Measurements from ENCODE around the gene ANO3.

ANO3 gene

GRCh38 chr11:26510164-26510563 lies 178.2 kb downstream of the ANO3 start:
- no peak for DNase-seq

DNA sequence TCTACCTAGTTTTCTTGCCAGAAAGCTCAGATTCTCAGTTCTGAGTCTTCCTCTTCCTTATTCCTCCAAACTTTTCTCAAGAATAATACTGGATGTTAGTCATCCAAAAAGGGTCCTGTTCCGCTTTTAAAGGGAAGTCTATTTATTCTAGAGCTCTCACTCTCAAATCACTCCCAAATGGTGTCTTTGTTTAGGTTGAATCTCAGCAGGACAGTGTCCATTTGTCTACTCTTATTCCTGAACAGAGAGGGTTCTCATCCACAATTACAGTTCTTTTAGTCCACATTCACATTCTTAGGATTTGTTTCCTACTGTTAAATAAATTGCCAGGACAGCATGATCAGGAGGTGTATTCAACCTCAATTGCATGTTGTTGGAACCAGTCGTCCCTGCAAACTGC lies 178.8 kb downstream of the ANO3 start:
- DNase-seq, result no peak

DNA sequence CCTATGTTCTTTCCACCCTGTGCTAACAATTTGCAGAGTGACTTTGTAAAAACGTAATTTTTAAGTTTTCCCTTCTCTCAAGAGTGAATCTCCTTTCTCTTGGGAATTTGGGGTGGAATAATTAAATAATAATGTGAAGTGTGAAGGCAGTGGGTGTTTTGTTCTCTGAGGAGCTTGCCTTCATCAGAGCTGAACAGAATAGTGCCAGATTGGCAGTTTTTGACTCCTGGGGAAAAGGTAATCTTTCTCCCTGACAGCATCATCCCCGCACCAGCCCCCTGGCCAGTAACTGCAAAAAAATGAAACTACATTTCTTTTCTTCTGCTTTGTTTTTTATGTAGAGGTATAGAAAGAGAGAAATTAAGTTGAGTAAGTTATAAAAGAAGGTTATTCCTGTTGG lies 180.3 kb downstream of the ANO3 start:
- no peak for DNase-seq

GRCh38 chr11:26519469-26519868 lies 187.5 kb downstream of the ANO3 start:
- DNase-seq, result no peak

DNA sequence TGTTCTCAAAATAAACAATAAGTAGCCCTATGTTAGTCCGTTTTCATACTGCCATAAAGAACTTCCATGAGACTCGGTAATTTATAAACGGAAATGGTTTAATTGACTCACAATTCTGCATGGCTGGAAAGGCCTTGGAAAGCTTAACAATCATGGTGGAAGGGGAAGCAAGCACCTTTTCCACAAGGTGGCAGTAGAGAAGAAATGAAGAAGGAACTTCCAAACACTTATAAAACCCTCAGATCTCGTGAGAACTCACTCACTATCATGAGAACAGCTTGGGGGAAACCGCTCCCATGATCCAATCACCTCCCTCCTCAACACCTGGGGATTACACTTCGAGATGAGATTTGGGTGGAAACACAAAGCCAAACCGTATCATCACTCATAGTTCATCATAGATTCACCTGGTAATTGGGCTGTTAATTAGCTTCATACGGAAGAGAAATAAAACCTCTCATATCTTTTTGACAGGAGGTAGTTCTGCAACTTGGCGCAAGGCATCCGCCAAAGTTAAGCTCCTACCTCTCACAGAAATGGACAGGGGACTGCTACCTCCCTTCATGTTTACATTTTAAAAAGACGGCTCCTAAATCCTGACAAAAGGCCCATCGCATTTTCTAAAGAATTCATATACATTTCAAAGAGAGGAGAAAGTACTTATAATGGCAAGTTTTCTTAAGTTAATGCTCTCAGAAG lies 191.1 kb downstream of the ANO3 start:
- no peak for DNase-seq

GRCh38 chr11:26527685-26528084 lies 195.8 kb downstream of the ANO3 start:
- no peak for DNase-seq

DNA sequence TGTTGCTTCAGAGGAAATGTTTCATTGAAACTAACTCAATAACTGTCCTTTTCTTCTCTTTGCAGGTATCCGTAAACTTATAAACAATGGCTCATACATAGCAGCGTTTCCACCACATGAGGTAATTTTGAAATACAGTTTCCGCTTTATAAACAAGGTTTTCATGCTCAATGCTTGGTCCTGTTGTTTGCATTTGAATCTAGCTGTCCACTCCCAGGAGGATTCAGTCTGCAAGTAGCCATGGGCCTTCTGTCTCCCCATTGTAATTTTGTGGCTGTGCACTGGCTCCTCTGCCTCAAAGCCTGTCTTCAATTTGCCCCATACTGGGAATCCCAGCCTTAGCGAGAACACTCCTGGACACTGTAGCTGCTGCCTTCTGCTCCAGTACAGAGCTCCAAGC lies 205.4 kb downstream of the ANO3 start:
- DNase-seq, result no peak

GRCh38 chr11:26539517-26539916 lies 207.6 kb downstream of the ANO3 start:
- no peak for DNase-seq

- DNase-seq, result no peak
Observed at GRCh38 chr11:26541870-26542269, 209.9 kb downstream of the ANO3 start.

DNA sequence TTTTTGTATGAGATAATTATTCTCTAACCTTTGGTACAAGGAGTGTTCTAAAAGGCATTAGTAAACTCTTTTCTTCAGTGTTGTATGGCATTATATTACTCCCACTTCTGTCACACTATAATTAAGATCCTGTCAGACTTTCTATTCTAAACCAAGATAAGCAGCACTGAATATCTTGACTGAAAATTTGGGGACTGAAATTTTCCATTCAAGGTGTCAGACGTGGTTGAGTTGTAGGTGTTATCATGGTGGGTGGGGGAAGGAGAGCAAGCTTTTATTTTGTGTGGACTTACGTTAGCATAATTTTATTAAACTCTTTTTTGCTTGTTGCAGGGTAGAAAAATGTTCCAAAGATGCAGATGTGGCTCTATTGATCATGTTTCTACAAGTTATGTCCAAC lies 217.2 kb downstream of the ANO3 start:
- no peak for DNase-seq

- DNase-seq, result no peak
Observed at GRCh38 chr11:26550022-26550421, 218.1 kb downstream of the ANO3 start.

- no peak for DNase-seq
Observed at GRCh38 chr11:26551186-26551801, 219.4 kb downstream of the ANO3 start.

GRCh38 chr11:26553182-26553581 lies 221.3 kb downstream of the ANO3 start:
- DNase-seq, result no peak

GRCh38 chr11:26554455-26554854 lies 222.5 kb downstream of the ANO3 start:
- DNase-seq, result no peak

- DNase-seq, result no peak
Observed at GRCh38 chr11:26556582-26556981, 224.7 kb downstream of the ANO3 start.

- no peak for DNase-seq
Observed at GRCh38 chr11:26557666-26558065, 225.7 kb downstream of the ANO3 start.

DNA sequence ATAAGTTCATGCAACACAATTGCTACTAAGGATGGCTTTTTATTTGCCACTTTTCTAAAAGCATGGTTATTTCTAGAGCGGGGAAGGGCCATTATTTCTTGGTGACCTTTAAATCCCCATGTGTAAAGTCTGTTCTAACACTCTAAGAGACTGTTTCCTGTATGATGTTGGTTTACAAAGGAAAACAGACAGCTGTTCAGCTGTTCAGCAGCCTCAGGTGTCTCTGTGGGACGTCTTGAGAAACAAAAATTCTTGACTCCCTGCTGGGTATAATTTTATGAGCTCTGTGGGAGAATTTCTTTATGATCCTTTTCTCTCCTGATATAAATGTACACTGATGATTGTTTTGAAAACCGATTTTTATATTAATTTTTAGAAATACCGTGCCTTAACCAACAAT lies 226.3 kb downstream of the ANO3 start:
- DNase-seq, result no peak

- DNase-seq, result no peak
Observed at GRCh38 chr11:26569646-26570045, 237.7 kb downstream of the ANO3 start.

GRCh38 chr11:26571861-26572654 lies 240.1 kb downstream of the ANO3 start, which contains the start of gene MUC15:
TSS of gene MUC15 (minus strand) at chr11:26572263. CDS start at chr11:26567094, 5,169 bp downstream.
- DNase-seq, result no peak

DNA sequence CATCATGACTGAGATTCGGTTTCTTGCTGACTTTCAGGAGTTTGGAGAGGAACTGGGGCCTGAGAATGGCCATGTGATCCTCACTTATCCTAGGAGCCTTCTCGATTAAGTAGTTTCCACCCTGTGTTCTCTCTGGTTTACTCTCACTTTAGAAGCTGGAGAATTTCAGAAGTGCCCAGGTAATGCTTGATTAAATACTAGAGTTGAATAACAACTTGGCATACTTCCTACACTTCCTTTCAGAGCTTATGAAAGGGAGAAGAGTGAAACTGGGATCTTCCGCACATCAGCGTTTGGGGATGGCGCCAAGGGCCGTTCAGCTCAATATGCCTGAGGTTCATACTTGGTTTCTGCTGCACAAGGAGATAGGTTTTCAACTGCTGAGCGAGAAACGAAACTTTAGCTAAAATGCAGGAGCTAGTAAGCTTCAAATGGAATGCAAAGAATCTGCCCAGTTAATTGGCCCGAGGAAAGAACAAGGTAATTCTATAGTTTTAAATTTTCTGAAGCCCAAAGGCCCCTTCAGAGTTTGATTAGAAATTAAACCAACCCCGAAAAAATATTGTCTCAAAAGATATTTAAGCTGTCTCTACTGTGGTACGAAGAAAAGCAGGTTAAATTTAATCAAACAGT lies 241.0 kb downstream of the ANO3 start:
- DNase-seq, result no peak

DNA sequence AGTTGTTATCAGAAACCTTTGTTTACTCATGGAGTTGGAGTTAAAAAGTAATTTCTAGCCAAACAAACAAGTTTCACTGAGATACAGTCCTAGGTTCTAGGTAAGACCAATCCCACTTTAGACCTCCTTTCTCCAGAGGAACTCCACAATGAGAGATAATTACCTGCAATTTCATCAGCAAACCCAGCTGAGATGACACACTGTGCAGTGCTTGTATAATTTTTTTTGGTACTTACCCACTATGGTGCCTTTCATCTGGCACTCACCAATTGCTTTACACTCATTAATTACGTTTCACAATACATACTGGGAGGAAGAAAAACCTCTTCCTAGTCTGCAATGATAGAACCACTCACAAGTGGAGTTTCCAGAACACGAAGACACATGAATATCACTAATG lies 242.0 kb downstream of the ANO3 start:
- DNase-seq, result no peak

DNA sequence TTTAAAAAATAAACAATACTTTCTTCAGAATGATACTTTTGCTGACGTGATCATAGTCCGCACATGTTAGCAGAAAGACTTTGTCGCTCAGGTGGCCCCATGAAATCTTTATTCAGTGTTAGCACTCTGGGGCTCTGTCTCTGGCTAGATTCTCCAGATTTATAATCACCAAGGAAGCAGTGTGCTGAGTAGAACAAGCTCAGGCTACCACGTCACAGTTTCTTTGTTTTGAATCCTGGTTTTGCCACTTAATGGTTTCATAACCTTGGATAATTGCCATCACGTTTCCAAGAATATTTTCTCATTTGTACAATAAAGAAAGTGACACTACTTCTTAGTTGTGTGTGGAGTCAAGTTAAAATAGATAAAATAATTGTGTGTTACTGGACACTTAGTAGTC lies 244.0 kb downstream of the ANO3 start:
- DNase-seq, result no peak

GRCh38 chr11:26578998-26579661 lies 247.2 kb downstream of the ANO3 start:
- DNase-seq, result no peak
